NB4 (cell line): ENCODE results near the gene TRIO.

Source experiments
- POLR2A ChIP-seq: IDR thresholded peaks from 2 replicates; pipeline ENCODE4 v1.6.1; 2011; ENCODE audit warnings: mild to moderate bottlenecking; ENCODE audit not compliant: insufficient read length; ENCODE audit errors: extremely low read depth
- TF ChIP-seq, protein P1 (sequence below): IDR thresholded peaks from one replicate; pipeline ENCODE4 v1.5.1; 2012; ENCODE audit warnings: low read depth, low read length

DNA sequence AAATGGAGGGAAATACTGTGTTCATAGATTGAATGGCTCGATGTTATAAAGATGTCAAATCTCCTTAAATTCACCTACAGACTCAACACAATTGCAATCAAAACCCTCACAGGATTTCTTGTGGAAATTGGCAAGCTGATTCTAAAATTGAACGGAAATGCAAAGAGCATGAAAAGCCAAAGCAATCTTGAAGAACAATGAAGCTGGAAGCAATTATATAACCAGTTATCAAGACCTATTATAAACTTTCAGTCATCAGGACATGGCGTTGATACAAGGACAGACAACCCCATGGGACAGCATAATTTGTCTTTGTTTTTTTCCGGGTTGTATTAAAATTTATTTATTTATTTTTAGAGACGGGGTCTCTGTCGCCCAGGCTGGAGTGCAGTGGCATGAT, 385.0 kb downstream of the TRIO start:
- TF ChIP-seq, protein P1, sequence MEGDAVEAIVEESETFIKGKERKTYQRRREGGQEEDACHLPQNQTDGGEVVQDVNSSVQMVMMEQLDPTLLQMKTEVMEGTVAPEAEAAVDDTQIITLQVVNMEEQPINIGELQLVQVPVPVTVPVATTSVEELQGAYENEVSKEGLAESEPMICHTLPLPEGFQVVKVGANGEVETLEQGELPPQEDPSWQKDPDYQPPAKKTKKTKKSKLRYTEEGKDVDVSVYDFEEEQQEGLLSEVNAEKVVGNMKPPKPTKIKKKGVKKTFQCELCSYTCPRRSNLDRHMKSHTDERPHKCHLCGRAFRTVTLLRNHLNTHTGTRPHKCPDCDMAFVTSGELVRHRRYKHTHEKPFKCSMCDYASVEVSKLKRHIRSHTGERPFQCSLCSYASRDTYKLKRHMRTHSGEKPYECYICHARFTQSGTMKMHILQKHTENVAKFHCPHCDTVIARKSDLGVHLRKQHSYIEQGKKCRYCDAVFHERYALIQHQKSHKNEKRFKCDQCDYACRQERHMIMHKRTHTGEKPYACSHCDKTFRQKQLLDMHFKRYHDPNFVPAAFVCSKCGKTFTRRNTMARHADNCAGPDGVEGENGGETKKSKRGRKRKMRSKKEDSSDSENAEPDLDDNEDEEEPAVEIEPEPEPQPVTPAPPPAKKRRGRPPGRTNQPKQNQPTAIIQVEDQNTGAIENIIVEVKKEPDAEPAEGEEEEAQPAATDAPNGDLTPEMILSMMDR = no peak
- no peak for TF ChIP-seq POLR2A
